Right lobe of liver (tissue), 4 donors: ENCODE results near the gene CAV1.

Source experiments
- POLR2A ChIP-seq: fragments of 450-650 bp; IDR thresholded peaks from one replicate; pipeline ENCODE4 v1.6.1; 2017; ENCODE audit warnings: antibody characterized with exemption, mild to moderate bottlenecking
- TF ChIP-seq, protein P1 (sequence below), 4 donors: fragments of 200-600 bp in 3 of 4; fragments of 450-650 bp in 1 of 4; IDR thresholded peaks; one replicate each; pipeline versions ENCODE4 v1.5.1 to v1.8.0; 2016 to 2022; ENCODE audit warnings: antibody characterized with exemption in 4 of 4, mild to moderate bottlenecking in 2 of 4
- donor health status: DM: no; HTN: no; CAD: no.
- donor health status: DM: no; HTN: no; CAD: no.
- donor health status: DM: no; HTN: yes; CAD: no.

DNA sequence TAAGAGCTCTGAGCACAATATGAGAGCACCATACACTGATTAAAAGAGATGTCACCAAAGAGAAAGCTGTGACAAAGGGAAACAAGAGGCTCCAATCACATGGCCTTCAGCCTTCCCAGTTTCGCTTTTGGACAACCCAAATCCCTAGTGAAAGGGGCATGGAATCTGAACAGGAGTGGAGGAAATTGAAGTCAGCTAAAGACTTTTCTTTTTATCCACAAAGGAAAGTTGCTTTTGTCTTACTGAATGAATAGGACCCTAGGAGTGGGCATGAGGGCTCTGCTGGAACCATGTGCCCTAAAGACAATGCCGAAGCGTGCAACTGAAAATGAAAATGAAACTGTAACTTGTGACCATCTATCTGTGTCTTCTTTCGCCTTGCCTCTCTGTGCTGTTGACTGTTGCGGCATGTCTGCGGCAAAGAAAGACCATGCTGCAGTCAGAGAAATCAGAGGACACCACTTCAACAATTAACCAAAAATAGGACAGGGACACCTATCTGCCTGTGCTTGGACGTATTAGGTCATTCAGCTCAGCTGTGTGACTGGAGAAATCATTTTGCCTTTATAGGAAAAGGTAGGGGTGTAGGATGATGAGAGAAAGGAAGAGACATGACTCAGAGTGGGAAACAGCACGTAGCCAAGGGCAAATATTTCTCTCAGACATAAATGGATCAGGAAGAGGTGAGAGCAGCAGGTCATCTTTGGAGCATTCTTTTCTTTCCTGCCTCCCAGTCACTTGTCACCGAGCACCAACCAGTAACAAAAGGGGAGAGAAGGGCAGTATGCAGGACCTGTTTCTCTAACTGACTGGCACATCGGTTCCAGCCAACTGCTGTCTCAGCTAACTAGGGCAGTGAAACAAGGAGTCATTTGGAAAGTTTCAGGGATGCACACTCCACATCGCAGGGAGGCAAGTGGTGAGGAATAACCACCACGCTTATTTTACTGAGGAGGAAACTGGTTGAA is 13.0 kb upstream of the CAV1 start:
- TF ChIP-seq POLR2A = no peak
- TF ChIP-seq, protein P1, sequence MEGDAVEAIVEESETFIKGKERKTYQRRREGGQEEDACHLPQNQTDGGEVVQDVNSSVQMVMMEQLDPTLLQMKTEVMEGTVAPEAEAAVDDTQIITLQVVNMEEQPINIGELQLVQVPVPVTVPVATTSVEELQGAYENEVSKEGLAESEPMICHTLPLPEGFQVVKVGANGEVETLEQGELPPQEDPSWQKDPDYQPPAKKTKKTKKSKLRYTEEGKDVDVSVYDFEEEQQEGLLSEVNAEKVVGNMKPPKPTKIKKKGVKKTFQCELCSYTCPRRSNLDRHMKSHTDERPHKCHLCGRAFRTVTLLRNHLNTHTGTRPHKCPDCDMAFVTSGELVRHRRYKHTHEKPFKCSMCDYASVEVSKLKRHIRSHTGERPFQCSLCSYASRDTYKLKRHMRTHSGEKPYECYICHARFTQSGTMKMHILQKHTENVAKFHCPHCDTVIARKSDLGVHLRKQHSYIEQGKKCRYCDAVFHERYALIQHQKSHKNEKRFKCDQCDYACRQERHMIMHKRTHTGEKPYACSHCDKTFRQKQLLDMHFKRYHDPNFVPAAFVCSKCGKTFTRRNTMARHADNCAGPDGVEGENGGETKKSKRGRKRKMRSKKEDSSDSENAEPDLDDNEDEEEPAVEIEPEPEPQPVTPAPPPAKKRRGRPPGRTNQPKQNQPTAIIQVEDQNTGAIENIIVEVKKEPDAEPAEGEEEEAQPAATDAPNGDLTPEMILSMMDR (IDR thresholded peaks at IDR 0.05) = no peak
